Measurements from ENCODE around the gene C2. TPM values are rescaled to one million over a fixed set of nuclear protein-coding genes. Genes with fewer than 3 reads are reported as not detected.
"Not testable (repeated sequence)": the region's sequence is repeated elsewhere in the genome, so short reads cannot be mapped to it uniquely, and the experiment has no call there.

The C2 gene
- total and polyA plus RNA-seq, 3 experiments from 2014 or later, result 0.70 to 0.73 TPM; not detected in 1

DNA sequence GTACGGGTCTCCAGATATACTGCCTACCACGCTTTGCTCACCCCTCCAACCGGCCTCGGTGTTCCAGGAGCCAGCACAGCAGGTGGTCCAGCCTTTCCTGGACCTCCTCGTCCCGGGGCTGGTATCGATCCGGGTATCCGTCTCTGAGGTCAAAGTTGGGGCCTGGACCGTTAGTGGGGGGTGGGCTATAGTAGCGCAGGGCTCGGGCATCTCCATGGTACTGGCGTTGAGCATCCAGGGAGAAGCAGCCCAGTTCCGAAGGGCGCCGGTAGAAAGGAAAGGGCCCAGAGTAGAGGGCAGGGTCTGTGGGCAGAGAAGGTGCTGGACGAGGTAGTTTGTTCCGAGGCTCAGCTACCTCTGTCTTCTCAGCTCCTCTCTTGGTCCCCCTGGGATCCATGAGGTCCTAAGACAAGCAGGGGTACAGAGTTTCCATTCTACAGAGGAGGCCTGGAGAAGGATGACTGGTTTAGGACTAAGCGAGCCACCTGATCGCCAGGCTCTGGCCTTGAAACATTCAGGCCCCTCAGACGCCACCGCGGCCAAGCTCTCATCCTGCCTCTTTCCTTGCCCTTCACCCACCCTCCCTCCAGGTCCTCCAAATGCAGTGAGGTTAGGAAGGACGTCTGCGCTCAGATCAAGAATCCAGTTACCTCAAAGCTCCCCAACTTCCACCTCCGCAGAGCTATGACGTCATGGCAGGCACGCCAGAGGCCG, 43.9 kb downstream of the C2 start:
- H3K27ac ChIP-seq (ENCODE audit: low read depth, low read length), result peak overlapping the region; percentile 100
- H3K4me1 ChIP-seq (ENCODE audit: insufficient read depth, low read length), result peaks cover 30% of the 10 kb centered on the region
- H3K4me3 ChIP-seq (ENCODE audit: low read length), result peak overlapping the region; percentile 93
- no peaks in the 10 kb centered on the region for H3K9me3 Mint-ChIP-seq
- no peaks in the 10 kb centered on the region for H3K27me3 ChIP-seq (ENCODE audit: insufficient read depth, low read length, poor library complexity, severe bottlenecking)
- ChIA-PET CTCF (interaction anchor here (0.7 to 1.9 kb wide), 4 partner anchors 10 to 20 kb away, joined by 3 to 8 read pairs (median 3); partner anchors contain the start of gene SKIC2), POLR2A (interaction anchor here (0.7 to 6.3 kb wide), 10 partner anchors 13 to 1905 kb away, joined by 3 to 71 read pairs (median 3); partner anchors contain the start of genes ABHD16A, C6orf47, CSNK2B and EHMT2)
- peaks cover 28% of the 10 kb centered on the region for H3K36me3 ChIP-seq (ENCODE audit: insufficient read depth, low read length)
- H3K27me3 Mint-ChIP-seq, result peaks cover 0 to 10% of the 10 kb centered on the region in 2 donors
- H3K27ac Mint-ChIP-seq, result peak overlapping the region; percentile 100
- H3K36me3 Mint-ChIP-seq, result peaks cover 0 to 58% (median 9%) of the 10 kb centered on the region in 3 donors
- H3K4me1 Mint-ChIP-seq, result peaks cover 32 to 49% (median 43%) of the 10 kb centered on the region in 3 donors
- H3K4me3 Mint-ChIP-seq, result peak overlapping the region; percentile 97 to 99 (median 98)
- H3K9me3 ChIP-seq (ENCODE audit: low read length), result no peaks in the 10 kb centered on the region
- peak in 1 of 5 donors; percentile 45 for DNase-seq

- POLR2A ChIA-PET, result interaction anchor here (0.7 to 6.3 kb wide), 11 partner anchors 14 to 1906 kb away, joined by 3 to 71 read pairs (median 3); partner anchors contain the start of genes ABHD16A, C6orf47, CSNK2B and EHMT2
- peak within 1 kb of the TSS; percentile 97 to 99 (median 98) for H3K4me3 Mint-ChIP-seq
- Histone ChIP-seq H3K36me3 (ENCODE audit: insufficient read depth, low read length) (peaks cover 20% of the 10 kb centered on the region), H3K27ac (ENCODE audit: low read depth, low read length) (peak within 1 kb of the TSS; percentile 100), H3K4me3 (ENCODE audit: low read length) (peak within 1 kb of the TSS; percentile 93), H3K4me1 (ENCODE audit: insufficient read depth, low read length) (peaks cover 30% of the 10 kb centered on the region), H3K27me3 (ENCODE audit: insufficient read depth, low read length, poor library complexity, severe bottlenecking) (no peaks in the 10 kb centered on the region), H3K9me3 (ENCODE audit: low read length) (no peaks in the 10 kb centered on the region)
- H3K27me3 Mint-ChIP-seq, result peaks cover 0 to 10% of the 10 kb centered on the region in 2 donors
- no peaks in the 10 kb centered on the region for H3K9me3 Mint-ChIP-seq
- H3K27ac Mint-ChIP-seq, result peak within 1 kb of the TSS; percentile 100
- peaks cover 34 to 49% (median 43%) of the 10 kb centered on the region in 3 donors for H3K4me1 Mint-ChIP-seq
- CTCF ChIA-PET, result interaction anchor here (0.7 to 1.9 kb wide), 4 partner anchors 11 to 21 kb away, joined by 3 to 8 read pairs (median 4); partner anchors contain the start of gene SKIC2
- peaks cover 0 to 54% (median 11%) of the 10 kb centered on the region in 3 donors for H3K36me3 Mint-ChIP-seq
- peak; percentile 97 to 100 (median 98) for DNase-seq
Observed at GRCh38 chr6:31971993-31972708, 44.6 kb downstream of the C2 start, which contains the start of gene DXO. Gene DXO (minus strand): TSS chr6:31972138. CDS start chr6:31971675, 463 bp downstream.

GRCh38 chr6:31972709-31973350, 45.3 kb downstream of the C2 start:
- H3K27ac Mint-ChIP-seq, result peak overlapping the region; percentile 100
- peaks cover 34 to 49% (median 43%) of the 10 kb centered on the region in 3 donors for H3K4me1 Mint-ChIP-seq
- peak overlapping the region; percentile 100 for H3K27ac ChIP-seq (ENCODE audit: low read depth, low read length)
- no peaks in the 10 kb centered on the region for H3K9me3 ChIP-seq (ENCODE audit: low read length)
- peaks cover 0 to 10% of the 10 kb centered on the region in 2 donors for H3K27me3 Mint-ChIP-seq
- peaks cover 30% of the 10 kb centered on the region for H3K4me1 ChIP-seq (ENCODE audit: insufficient read depth, low read length)
- peaks cover 0 to 47% (median 7%) of the 10 kb centered on the region in 3 donors for H3K36me3 Mint-ChIP-seq
- no peaks in the 10 kb centered on the region for H3K9me3 Mint-ChIP-seq
- H3K4me3 Mint-ChIP-seq, result peak overlapping the region; percentile 97 to 99 (median 98)
- POLR2A ChIA-PET, result interaction anchor here (0.7 to 6.3 kb wide), 5 partner anchors 15 to 312 kb away, joined by 3 to 71 read pairs (median 3); partner anchors contain the start of genes ABHD16A, C6orf47, HSPA1A and HSPA1L
- CTCF ChIA-PET, result interaction anchor here (1.2 to 1.4 kb wide), 2 partner anchors 20 to 22 kb away, joined by 3 to 6 read pairs; no protein-coding TSS in a partner anchor
- peaks cover 14% of the 10 kb centered on the region for H3K36me3 ChIP-seq (ENCODE audit: insufficient read depth, low read length)
- DNase-seq, result no peak
- no peaks in the 10 kb centered on the region for H3K27me3 ChIP-seq (ENCODE audit: insufficient read depth, low read length, poor library complexity, severe bottlenecking)
- H3K4me3 ChIP-seq (ENCODE audit: low read length), result peak overlapping the region; percentile 93

- H3K9me3 ChIP-seq (ENCODE audit: low read length); POLR2A ChIA-PET; H3K36me3 ChIP-seq (ENCODE audit: insufficient read depth, low read length); CTCF ChIA-PET; H3K27ac ChIP-seq (ENCODE audit: low read depth, low read length); H3K4me3 Mint-ChIP-seq; H3K27me3 ChIP-seq (ENCODE audit: insufficient read depth, low read length, poor library complexity, severe bottlenecking); H3K4me3 ChIP-seq (ENCODE audit: low read length); H3K27ac Mint-ChIP-seq; H3K27me3 Mint-ChIP-seq; H3K9me3 Mint-ChIP-seq: not testable (repeated sequence)
- peaks cover 36% of the 10 kb centered on the region for H3K4me1 ChIP-seq (ENCODE audit: insufficient read depth, low read length)
- DNase-seq, result peak in 1 of 5 donors; percentile 46
- Mint-ChIP-seq H3K36me3 (peaks cover 0 to 28% (median 7%) of the 10 kb centered on the region in 3 donors), H3K4me1 (peaks cover 25 to 42% (median 37%) of the 10 kb centered on the region in 3 donors)
Observed at GRCh38 chr6:31976065-31976464, 48.5 kb downstream of the C2 start.

- POLR2A ChIA-PET, result no interaction called here
- Mint-ChIP-seq H3K27me3 (no peaks in the 10 kb centered on the region), H3K4me1 (peaks cover 11 to 24% (median 18%) of the 10 kb centered on the region in 3 donors), H3K4me3 (no peak overlapping the region), H3K36me3 (peaks cover 0 to 15% (median 7%) of the 10 kb centered on the region in 3 donors), H3K27ac (peak overlapping the region in 1 of 8 donors; percentile 71), H3K9me3 (no peaks in the 10 kb centered on the region)
- H3K9me3 ChIP-seq (ENCODE audit: low read length), result no peaks in the 10 kb centered on the region
- H3K4me1 ChIP-seq (ENCODE audit: insufficient read depth, low read length), result peaks cover 26% of the 10 kb centered on the region
- no peak overlapping the region for H3K4me3 ChIP-seq (ENCODE audit: low read length)
- no peak overlapping the region for H3K27ac ChIP-seq (ENCODE audit: low read depth, low read length)
- CTCF ChIA-PET, result no interaction called here
- DNase-seq, result no peak
- H3K36me3 ChIP-seq (ENCODE audit: insufficient read depth, low read length), result no peaks in the 10 kb centered on the region
- H3K27me3 ChIP-seq (ENCODE audit: insufficient read depth, low read length, poor library complexity, severe bottlenecking), result no peaks in the 10 kb centered on the region
Observed at GRCh38 chr6:31977816-31978431, 50.4 kb downstream of the C2 start.

DNA sequence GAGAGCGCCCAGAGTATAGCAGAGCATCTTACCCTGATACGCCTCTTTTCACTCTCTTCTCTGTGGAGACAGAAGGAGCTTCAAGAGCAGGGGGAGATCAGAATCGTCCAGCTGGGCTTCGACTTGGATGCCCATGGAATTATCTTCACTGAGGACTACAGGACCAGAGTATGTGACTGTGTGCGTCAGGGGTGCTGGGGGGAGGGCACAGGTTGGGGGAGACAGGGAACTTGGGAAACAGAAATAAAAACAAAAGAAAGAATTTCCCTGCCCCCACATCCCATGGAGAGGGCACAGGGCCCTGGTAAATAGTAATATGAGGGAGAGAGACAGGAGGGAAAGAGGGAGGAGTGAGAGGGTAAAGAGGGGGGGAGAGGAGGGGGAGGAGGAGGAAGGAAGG, 51.3 kb downstream of the C2 start:
- POLR2A ChIA-PET, result no interaction called here
- Histone ChIP-seq H3K36me3 (ENCODE audit: insufficient read depth, low read length) (no peaks in the 10 kb centered on the region), H3K9me3 (ENCODE audit: low read length) (no peaks in the 10 kb centered on the region), H3K4me1 (ENCODE audit: insufficient read depth, low read length) (peaks cover 19% of the 10 kb centered on the region), H3K27me3 (ENCODE audit: insufficient read depth, low read length, poor library complexity, severe bottlenecking) (no peaks in the 10 kb centered on the region), H3K4me3 (ENCODE audit: low read length) (no peak overlapping the region), H3K27ac (ENCODE audit: low read depth, low read length) (no peak overlapping the region)
- DNase-seq, result no peak
- peaks cover 5 to 15% (median 9%) of the 10 kb centered on the region in 3 donors for H3K4me1 Mint-ChIP-seq
- no peaks in the 10 kb centered on the region for H3K27me3 Mint-ChIP-seq
- H3K27ac Mint-ChIP-seq, result peak overlapping the region in 3 of 8 donors; percentile 23 to 77 (median 54)
- CTCF ChIA-PET, result no interaction called here
- H3K36me3 Mint-ChIP-seq, result peaks cover 0 to 12% (median 6%) of the 10 kb centered on the region in 3 donors
- H3K4me3 Mint-ChIP-seq, result no peak overlapping the region
- no peaks in the 10 kb centered on the region for H3K9me3 Mint-ChIP-seq

DNA sequence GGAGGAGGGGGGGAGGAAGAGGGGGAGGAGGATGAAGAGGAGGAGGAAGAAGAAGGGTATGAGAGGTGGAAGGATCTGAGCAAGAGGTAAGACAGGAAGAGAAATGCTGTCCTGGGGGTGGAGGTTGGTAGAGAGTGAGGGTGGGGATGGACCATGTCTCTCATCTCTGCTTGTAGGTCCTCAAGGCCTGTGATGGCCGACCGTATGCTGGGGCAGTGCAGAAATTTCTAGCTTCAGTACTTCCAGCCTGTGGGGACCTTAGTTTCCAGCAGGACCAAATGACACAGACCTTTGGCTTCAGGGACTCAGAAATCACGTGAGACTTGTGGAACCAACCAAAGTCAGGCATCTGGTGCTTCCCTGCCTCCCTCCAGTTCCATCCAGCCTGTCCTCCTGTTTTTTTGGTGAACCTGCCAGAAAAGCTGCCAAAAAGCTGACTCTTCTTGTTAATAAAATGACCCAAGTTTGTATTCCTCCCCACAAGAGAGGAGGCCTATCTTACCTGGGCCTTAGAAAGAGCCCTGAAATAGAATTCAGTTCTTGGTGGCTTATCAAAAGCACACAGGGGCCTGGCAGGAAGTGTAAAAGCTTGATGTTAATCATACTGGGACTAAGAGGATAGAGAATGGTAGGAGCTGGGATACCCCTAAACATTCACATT, 51.9 kb downstream of the C2 start:
- Mint-ChIP-seq H3K9me3 (no peaks in the 10 kb centered on the region), H3K4me1 (peaks cover 2 to 13% (median 7%) of the 10 kb centered on the region in 3 donors), H3K4me3 (no peak overlapping the region), H3K36me3 (peaks cover 0 to 12% (median 6%) of the 10 kb centered on the region in 3 donors), H3K27ac (peak overlapping the region in 3 of 8 donors; percentile 54 to 68 (median 55)), H3K27me3 (no peaks in the 10 kb centered on the region)
- DNase-seq, result no peak
- Histone ChIP-seq H3K4me3 (ENCODE audit: low read length) (no peak overlapping the region), H3K27me3 (ENCODE audit: insufficient read depth, low read length, poor library complexity, severe bottlenecking) (no peaks in the 10 kb centered on the region), H3K27ac (ENCODE audit: low read depth, low read length) (peak overlapping the region; percentile 43), H3K4me1 (ENCODE audit: insufficient read depth, low read length) (peaks cover 19% of the 10 kb centered on the region), H3K36me3 (ENCODE audit: insufficient read depth, low read length) (no peaks in the 10 kb centered on the region), H3K9me3 (ENCODE audit: low read length) (no peaks in the 10 kb centered on the region)
- ChIA-PET POLR2A (no interaction called here), CTCF (no interaction called here)
